Thoracic aorta (tissue), 2 donors: ENCODE measurements around the gene ARL3. TPM values are rescaled to one million over a fixed set of nuclear protein-coding genes. Genes with fewer than 3 reads are reported as not detected.
"Not testable (repeated sequence)": the region's sequence is repeated elsewhere in the genome, so short reads cannot be mapped to it uniquely, and the experiment has no call there.

Experiments
- ATAC-seq: fragments of 150-250 bp; one replicate; pipeline ENCODE4 v1.8.0; 2017; ENCODE audit warnings: low read depth; ENCODE audit not compliant: insufficient number of reproducible peaks, low FRiP score
- DNase-seq: peaks from one replicate; pipeline ENCODE4 v3.0.0-alpha.2; 2020; ENCODE audit warnings: low spot score
- H3K27ac ChIP-seq, 2 donors: fragments of 200-600 bp; sonication (generic); 1 replicate in 1 of 2; 2 replicates in 1 of 2; pipeline ENCODE4 v1.5.1; 2016; ENCODE audit warnings: mild to moderate bottlenecking in 2 of 2, moderate library complexity in 2 of 2
- H3K27me3 ChIP-seq: fragments of 200-600 bp; sonication (generic); replicated peaks from 2 replicates; pipeline ENCODE4 v1.6.0; 2016; ENCODE audit warnings: mild to moderate bottlenecking; ENCODE audit not compliant: insufficient read depth
- H3K36me3 ChIP-seq: fragments of 200-600 bp; sonication (generic); one replicate; pipeline ENCODE4 v1.5.1; 2016
- H3K4me1 ChIP-seq, 2 donors: fragments of 200-600 bp; sonication (generic); 1 replicate in 1 of 2; 2 replicates in 1 of 2; pipeline versions ENCODE4 v1.5.1 to v1.6.0; 2016; ENCODE audit warnings: low read depth in 2 of 2, mild to moderate bottlenecking in 1 of 2; ENCODE audit not compliant: control insufficient read depth in 1 of 2
- H3K4me3 ChIP-seq: fragments of 200-600 bp; sonication (generic); 2 replicates; pipeline ENCODE4 v1.5.1; 2016; ENCODE audit warnings: mild to moderate bottlenecking
- H3K9me3 ChIP-seq: fragments of 200-600 bp; sonication (generic); 2 replicates; pipeline ENCODE4 v1.5.1; 2016
- total RNA-seq, 2 donors: library from RNA; depleted of rRNA; stranded (reverse); fragments of >200 nt; gene quantifications; one replicate each; pipeline versions ENCODE4 v1.1.0 to v1.2.3, GENCODE V29; 2016
- TF ChIP-seq, protein P1 (sequence below): fragments of 200-600 bp; sonication (generic); IDR thresholded peaks from one replicate; pipeline ENCODE4 v1.5.1; 2019; ENCODE audit warnings: antibody characterized with exemption

The ARL3 gene
- total RNA-seq, 2 donors from 2014 or later: 5.1 to 8.8 TPM

DNA sequence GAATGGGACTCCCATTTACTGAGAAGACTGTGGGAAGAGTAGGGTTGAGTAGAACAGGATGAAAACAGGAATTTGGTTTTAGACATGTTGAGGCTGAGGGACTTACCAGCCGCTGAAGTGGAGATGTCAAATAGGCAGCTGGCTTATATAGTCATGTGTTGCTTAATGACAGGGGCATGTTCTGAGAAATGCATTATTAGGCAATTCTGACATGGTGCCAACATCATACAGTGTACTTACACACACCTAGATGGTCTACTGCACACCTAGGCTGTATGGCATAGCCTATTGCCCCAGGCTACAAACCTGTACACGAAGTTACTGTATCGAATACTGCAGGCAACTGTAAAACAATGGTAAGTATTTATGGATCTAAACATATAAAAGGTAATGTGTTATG is 17.5 kb downstream of the ARL3 start:
- TF ChIP-seq, protein P1, sequence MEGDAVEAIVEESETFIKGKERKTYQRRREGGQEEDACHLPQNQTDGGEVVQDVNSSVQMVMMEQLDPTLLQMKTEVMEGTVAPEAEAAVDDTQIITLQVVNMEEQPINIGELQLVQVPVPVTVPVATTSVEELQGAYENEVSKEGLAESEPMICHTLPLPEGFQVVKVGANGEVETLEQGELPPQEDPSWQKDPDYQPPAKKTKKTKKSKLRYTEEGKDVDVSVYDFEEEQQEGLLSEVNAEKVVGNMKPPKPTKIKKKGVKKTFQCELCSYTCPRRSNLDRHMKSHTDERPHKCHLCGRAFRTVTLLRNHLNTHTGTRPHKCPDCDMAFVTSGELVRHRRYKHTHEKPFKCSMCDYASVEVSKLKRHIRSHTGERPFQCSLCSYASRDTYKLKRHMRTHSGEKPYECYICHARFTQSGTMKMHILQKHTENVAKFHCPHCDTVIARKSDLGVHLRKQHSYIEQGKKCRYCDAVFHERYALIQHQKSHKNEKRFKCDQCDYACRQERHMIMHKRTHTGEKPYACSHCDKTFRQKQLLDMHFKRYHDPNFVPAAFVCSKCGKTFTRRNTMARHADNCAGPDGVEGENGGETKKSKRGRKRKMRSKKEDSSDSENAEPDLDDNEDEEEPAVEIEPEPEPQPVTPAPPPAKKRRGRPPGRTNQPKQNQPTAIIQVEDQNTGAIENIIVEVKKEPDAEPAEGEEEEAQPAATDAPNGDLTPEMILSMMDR: no peak
- H3K4me3 ChIP-seq: no peak overlapping the region
- H3K4me1 ChIP-seq: no peaks in the 10 kb centered on the region
- H3K36me3 ChIP-seq: peaks cover 11% of the 10 kb centered on the region
- DNase-seq: no peak
- no peaks in the 10 kb centered on the region for H3K9me3 ChIP-seq
- no peaks in the 10 kb centered on the region for H3K27me3 ChIP-seq
- no peak for ATAC-seq
- no peak overlapping the region for H3K27ac ChIP-seq

GRCh38 chr10:102695401-102695800 is 18.8 kb downstream of the ARL3 start:
- H3K27ac ChIP-seq, DNase-seq, ATAC-seq, H3K9me3 ChIP-seq, H3K4me1 ChIP-seq, H3K4me3 ChIP-seq, H3K27me3 ChIP-seq: not testable (repeated sequence)
- H3K36me3 ChIP-seq: peaks cover 11% of the 10 kb centered on the region

- Histone ChIP-seq H3K27ac (no peak overlapping the region), H3K4me1 (no peaks in the 10 kb centered on the region), H3K36me3 (peaks cover 10% of the 10 kb centered on the region), H3K9me3 (no peaks in the 10 kb centered on the region), H3K4me3 (no peak overlapping the region), H3K27me3 (no peaks in the 10 kb centered on the region)
- no peak for DNase-seq
- ATAC-seq: no peak
- TF ChIP-seq, protein P1: no peak
Measured at GRCh38 chr10:102691285-102692066, 22.7 kb downstream of the ARL3 start.

- Histone ChIP-seq H3K27me3 (no peaks in the 10 kb centered on the region), H3K4me3 (no peak overlapping the region), H3K36me3 (peaks cover 12% of the 10 kb centered on the region), H3K27ac (no peak overlapping the region), H3K9me3 (no peaks in the 10 kb centered on the region), H3K4me1 (peaks cover 0 to 2% of the 10 kb centered on the region in 2 donors)
- TF ChIP-seq, protein P1: no peak
- DNase-seq (no peak), ATAC-seq (no peak)
Measured at GRCh38 chr10:102683736-102684135, 30.5 kb downstream of the ARL3 start.

- no peaks in the 10 kb centered on the region for H3K9me3 ChIP-seq
- H3K36me3 ChIP-seq: peaks cover 11% of the 10 kb centered on the region
- ATAC-seq: no peak
- no peak overlapping the region for H3K4me3 ChIP-seq
- H3K4me1 ChIP-seq: peaks cover 0 to 2% of the 10 kb centered on the region in 2 donors
- no peaks in the 10 kb centered on the region for H3K27me3 ChIP-seq
- TF ChIP-seq, protein P1: no peak
- H3K27ac ChIP-seq: no peak overlapping the region
- no peak for DNase-seq
Measured at GRCh38 chr10:102682981-102683380, 31.2 kb downstream of the ARL3 start.

- no peaks in the 10 kb centered on the region for H3K27me3 ChIP-seq
- peaks cover 9% of the 10 kb centered on the region for H3K36me3 ChIP-seq
- DNase-seq (no peak), ATAC-seq (no peak)
- H3K27ac ChIP-seq: no peak overlapping the region
- TF ChIP-seq, protein P1: no peak
- H3K9me3 ChIP-seq: no peaks in the 10 kb centered on the region
- H3K4me3 ChIP-seq: no peak overlapping the region
- H3K4me1 ChIP-seq: peaks cover 0 to 2% of the 10 kb centered on the region in 2 donors
Measured at GRCh38 chr10:102682416-102682815, 31.8 kb downstream of the ARL3 start.
